Body of pancreas (tissue), 4 donors: ENCODE data around the gene RASGEF1C.

Experiments
- CTCF ChIP-seq, 7 experiments: fragments of 450-650 bp in 4 of 7; fragments of 200-600 bp in 3 of 7; sonication (generic) in 3 of 7; IDR thresholded peaks; one replicate each; pipeline ENCODE4 v1.5.1; 2016 to 2019; ENCODE audit warnings: antibody characterized with exemption in 7 of 7
- POLR2A ChIP-seq, 3 donors: fragments of 450-650 bp; IDR thresholded peaks; one replicate each; pipeline ENCODE4 v1.6.1; 2016; ENCODE audit warnings: antibody characterized with exemption in 3 of 3, mild to moderate bottlenecking in 2 of 3

GRCh38 chr5:180137401-180138213 is 71.4 kb downstream of the RASGEF1C start:
- TF ChIP-seq CTCF (IDR thresholded peaks at IDR 0.05), result no peak
- no peak for TF ChIP-seq POLR2A (IDR thresholded peaks at IDR 0.05)
